HFFc6 (cell line): Measurements from ENCODE around the gene GRIK1. TPM values are rescaled to one million over a fixed set of nuclear protein-coding genes. Genes with fewer than 3 reads are reported as not detected.

Experiments used
- DNase-seq: peaks from one replicate; pipeline ENCODE4 v3.0.0-alpha.2; 2018
- H3K27ac Mint-ChIP-seq: 2 replicates; pipeline ENCODE4 v1.8.0; 2020; ENCODE audit warnings: mild to moderate bottlenecking, mixed read lengths
- H3K27me3 Mint-ChIP-seq: 2 replicates; pipeline ENCODE4 v1.8.0; 2021; ENCODE audit warnings: mild to moderate bottlenecking, moderate library complexity, mixed read lengths; ENCODE audit not compliant: insufficient read depth
- H3K36me3 Mint-ChIP-seq: 2 replicates; pipeline ENCODE4 v1.8.0; 2021; ENCODE audit warnings: low read depth, mixed read lengths
- H3K4me1 Mint-ChIP-seq: 2 replicates; pipeline ENCODE4 v1.8.0; 2020; ENCODE audit warnings: low read depth, mixed read lengths
- H3K4me3 Mint-ChIP-seq: 2 replicates; pipeline ENCODE4 v1.8.0; 2020; ENCODE audit warnings: mild to moderate bottlenecking, moderate library complexity, mixed read lengths
- H3K9me3 Mint-ChIP-seq: 2 replicates; pipeline ENCODE4 v1.8.0; 2020; ENCODE audit warnings: mild to moderate bottlenecking, mixed read lengths
- total RNA-seq, 6 experiments: library from RNA; stranded (reverse); fragmentation: NEBNext Ultra II Directional; extraction: Animal tissue kit (Norgen Biotek cat#: 25700); gene quantifications; 2 replicates in 1 of 6; 3 replicates in 5 of 6; pipeline ENCODE4 v1.2.3, GENCODE V29; 2021
- TF ChIP-seq, protein P1 (sequence below): fragments of 200-600 bp; sonication (generic); IDR thresholded peaks from 2 replicates; pipeline ENCODE4 v1.5.0; 2021; ENCODE audit warnings: antibody characterized with exemption, mild to moderate bottlenecking

The GRIK1 gene
- total RNA-seq, 6 experiments from 2014 or later: not detected

DNA sequence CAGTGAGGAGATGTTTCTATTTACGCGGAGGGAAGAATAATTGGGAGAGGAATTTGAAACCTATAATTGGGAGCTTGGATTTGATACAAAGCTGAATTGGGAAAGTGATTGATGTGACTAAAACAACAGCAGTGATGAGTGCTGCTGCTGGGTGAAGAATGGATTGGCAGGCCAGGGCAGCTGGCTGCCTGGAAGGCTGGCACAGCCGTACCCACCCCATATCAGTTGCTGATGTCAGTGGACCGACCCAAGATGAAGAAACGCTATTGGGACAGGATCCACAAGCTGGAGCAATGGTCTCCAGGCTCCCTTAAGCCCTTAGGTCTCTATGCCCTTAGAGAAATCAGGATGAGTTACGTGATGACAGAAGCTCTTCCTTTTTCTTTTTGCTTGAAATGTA, 47.4 kb downstream of the GRIK1 start:
- Mint-ChIP-seq H3K36me3 (no peaks in the 10 kb centered on the region), H3K27ac (no peak overlapping the region), H3K4me1 (no peaks in the 10 kb centered on the region), H3K9me3 (peaks cover 56% of the 10 kb centered on the region), H3K4me3 (no peak overlapping the region), H3K27me3 (peaks cover 1% of the 10 kb centered on the region)
- TF ChIP-seq, protein P1, sequence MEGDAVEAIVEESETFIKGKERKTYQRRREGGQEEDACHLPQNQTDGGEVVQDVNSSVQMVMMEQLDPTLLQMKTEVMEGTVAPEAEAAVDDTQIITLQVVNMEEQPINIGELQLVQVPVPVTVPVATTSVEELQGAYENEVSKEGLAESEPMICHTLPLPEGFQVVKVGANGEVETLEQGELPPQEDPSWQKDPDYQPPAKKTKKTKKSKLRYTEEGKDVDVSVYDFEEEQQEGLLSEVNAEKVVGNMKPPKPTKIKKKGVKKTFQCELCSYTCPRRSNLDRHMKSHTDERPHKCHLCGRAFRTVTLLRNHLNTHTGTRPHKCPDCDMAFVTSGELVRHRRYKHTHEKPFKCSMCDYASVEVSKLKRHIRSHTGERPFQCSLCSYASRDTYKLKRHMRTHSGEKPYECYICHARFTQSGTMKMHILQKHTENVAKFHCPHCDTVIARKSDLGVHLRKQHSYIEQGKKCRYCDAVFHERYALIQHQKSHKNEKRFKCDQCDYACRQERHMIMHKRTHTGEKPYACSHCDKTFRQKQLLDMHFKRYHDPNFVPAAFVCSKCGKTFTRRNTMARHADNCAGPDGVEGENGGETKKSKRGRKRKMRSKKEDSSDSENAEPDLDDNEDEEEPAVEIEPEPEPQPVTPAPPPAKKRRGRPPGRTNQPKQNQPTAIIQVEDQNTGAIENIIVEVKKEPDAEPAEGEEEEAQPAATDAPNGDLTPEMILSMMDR: no peak
- no peak for DNase-seq

DNA sequence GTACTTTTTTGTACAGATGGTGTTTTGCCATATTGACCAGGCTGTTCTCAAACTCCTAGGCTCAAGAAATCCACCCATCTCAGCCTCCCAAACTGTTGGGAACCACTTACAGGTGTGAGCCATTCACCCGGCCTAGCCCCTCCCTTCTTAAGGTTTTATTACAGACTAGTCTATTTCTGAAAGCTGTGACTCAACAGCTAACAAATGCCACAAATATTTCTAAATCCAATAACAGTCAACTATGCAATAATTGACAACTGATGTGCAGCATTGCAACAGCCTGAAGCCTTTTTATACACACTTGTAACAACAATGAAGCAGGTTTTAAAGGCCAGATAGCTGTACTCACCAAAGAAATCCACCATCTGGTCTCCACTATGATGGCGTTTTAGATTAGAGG, 51.4 kb downstream of the GRIK1 start:
- TF ChIP-seq, protein P1: no peak
- Mint-ChIP-seq H3K4me1 (no peaks in the 10 kb centered on the region), H3K36me3 (no peaks in the 10 kb centered on the region), H3K9me3 (peaks cover 26% of the 10 kb centered on the region), H3K27ac (no peak overlapping the region), H3K27me3 (no peaks in the 10 kb centered on the region; the same call in 1 of the 2 replicates), H3K4me3 (no peak overlapping the region)
- DNase-seq: no peak

DNA sequence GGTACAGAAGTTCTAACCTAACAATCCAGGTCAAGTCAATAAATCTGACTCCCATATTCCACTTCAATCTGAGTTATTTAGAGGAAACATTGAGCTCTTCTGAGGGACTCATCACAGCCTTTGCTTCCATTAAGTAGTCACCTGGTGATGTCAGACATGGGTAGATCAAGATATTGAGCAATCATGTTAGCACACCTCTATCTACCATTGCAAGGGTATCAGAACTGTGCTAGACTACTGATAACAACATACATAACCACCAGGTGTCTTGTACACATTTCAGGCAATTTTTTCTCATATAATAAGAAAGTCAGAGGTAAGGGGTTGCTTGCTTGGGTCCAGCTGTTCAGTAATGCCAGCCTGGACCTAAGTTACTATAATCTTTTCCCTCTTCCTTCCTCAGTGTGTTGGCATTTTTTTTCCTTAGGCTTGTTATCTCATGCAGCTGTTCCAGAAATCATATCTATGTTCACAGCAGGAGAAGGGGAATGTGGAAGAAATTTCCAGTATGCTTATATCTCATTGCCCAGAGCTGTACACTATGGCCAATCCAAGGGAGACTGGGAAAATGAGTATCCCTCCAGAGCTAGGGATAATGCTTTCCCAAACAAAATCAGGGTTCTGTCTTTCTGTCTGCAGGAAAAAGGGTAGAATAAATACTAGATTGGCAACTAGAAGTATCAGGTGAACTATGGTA, 52.3 kb downstream of the GRIK1 start:
- DNase-seq: no peak
- H3K4me3 Mint-ChIP-seq: no peak overlapping the region

DNA sequence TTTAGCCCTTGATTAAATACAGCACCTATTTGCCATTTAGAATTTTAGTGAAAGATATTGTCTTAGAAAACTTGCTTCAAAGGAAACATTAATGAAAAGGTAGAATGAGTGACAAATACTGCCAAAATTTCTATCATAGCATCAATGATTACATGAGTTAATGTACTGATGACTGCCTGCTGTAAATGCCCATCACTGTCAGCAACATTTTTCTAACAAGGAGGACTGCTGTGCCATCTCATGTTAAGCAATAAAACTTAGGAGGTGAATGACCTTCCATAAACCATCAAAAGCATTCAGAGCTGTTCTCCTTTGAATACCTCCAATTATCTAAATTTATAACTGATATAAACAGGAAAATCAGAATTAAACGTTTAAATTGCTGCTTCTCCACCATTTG, 54.3 kb downstream of the GRIK1 start:
- no peak overlapping the region for H3K4me3 Mint-ChIP-seq
- H3K27ac Mint-ChIP-seq: no peak overlapping the region
- no peaks in the 10 kb centered on the region for H3K36me3 Mint-ChIP-seq
- TF ChIP-seq, protein P1: no peak
- no peaks in the 10 kb centered on the region for H3K4me1 Mint-ChIP-seq
- H3K27me3 Mint-ChIP-seq: no peaks in the 10 kb centered on the region; the same call in 1 of the 2 replicates
- peaks cover 21% of the 10 kb centered on the region for H3K9me3 Mint-ChIP-seq
- DNase-seq: no peak

More for the DNA sequence above, 52.3 kb downstream of the GRIK1 start:
- H3K27me3 Mint-ChIP-seq: no peaks in the 10 kb centered on the region; the same call in 1 of the 2 replicates
- H3K36me3 Mint-ChIP-seq: no peaks in the 10 kb centered on the region
- H3K9me3 Mint-ChIP-seq: peaks cover 26% of the 10 kb centered on the region
- H3K27ac Mint-ChIP-seq: no peak overlapping the region
- H3K4me1 Mint-ChIP-seq: no peaks in the 10 kb centered on the region
- TF ChIP-seq, protein P1: no peak

DNA sequence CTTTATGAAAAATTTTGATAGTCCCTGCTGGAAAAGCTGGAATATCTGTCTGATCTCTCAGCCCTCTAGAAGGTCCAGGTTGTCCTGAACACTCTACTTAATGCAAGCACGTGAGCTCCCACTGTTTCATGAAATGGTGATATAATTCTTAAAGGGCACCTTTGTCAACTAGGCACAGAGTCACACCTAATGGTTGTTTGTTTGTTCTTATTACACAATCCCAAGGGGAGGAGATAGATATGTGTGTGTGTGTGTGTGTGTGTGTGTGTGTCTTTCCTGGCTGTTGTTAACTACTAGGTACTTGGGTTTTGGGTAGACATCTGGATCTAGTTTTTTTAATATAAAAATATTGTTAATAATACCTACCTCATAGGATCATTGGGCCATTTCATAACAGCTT, 63.9 kb downstream of the GRIK1 start:
- TF ChIP-seq, protein P1: no peak
- no peak overlapping the region for H3K4me3 Mint-ChIP-seq
- no peak for DNase-seq
- H3K27ac Mint-ChIP-seq: no peak overlapping the region
- peaks cover 42% of the 10 kb centered on the region for H3K9me3 Mint-ChIP-seq
- no peaks in the 10 kb centered on the region for H3K27me3 Mint-ChIP-seq
- H3K36me3 Mint-ChIP-seq: no peaks in the 10 kb centered on the region
- H3K4me1 Mint-ChIP-seq: no peaks in the 10 kb centered on the region
